CD4-positive, alpha-beta T cell treated with Interleukin-17A for 4 hours (primary cell): Measurements from ENCODE around the gene PDXP.
A peak's percentile ranks its signal among the peaks of the same experiment; 100 is the strongest.

ENCODE experiments used
- DNase-seq: peaks from one replicate; pipeline ENCODE4 v3.0.0-alpha.2; 2020; ENCODE audit warnings: mixed read lengths

The PDXP gene

GRCh38 chr22:37629928-37630327, 28.6 kb upstream of the PDXP start:
- no peak for DNase-seq

DNA sequence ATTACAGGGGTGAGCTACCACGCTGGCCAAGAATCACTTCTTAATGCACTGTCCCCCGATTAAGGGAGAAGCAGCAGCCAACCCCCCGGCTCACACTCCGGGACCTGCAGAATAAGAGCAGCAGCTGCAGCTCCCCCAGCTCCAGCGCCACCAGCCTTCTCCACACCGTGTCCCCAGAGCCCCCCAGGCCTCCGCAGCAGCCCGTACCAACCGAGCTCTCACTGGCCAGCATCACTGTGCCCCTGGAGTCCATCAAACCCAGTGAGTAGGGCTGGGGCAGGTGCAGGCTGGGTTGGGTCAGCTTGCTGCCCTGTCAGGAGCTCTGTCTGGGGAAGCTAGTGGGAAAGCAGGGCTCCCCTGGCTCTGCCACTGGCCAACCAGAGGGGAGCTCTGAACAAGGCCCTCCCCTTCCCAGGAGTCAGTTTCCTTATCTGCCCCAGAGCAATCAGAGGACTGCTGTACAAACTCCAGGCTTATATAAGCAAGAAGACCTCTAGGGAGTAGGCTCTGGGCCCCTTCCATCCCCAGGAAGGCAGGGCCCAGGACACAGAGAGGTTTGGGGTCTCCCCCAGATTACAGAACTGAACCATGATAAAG, 27.6 kb upstream of the PDXP start:
- no peak for DNase-seq

- no peak for DNase-seq
Measured at GRCh38 chr22:37631448-37632173, 26.9 kb upstream of the PDXP start.

DNA sequence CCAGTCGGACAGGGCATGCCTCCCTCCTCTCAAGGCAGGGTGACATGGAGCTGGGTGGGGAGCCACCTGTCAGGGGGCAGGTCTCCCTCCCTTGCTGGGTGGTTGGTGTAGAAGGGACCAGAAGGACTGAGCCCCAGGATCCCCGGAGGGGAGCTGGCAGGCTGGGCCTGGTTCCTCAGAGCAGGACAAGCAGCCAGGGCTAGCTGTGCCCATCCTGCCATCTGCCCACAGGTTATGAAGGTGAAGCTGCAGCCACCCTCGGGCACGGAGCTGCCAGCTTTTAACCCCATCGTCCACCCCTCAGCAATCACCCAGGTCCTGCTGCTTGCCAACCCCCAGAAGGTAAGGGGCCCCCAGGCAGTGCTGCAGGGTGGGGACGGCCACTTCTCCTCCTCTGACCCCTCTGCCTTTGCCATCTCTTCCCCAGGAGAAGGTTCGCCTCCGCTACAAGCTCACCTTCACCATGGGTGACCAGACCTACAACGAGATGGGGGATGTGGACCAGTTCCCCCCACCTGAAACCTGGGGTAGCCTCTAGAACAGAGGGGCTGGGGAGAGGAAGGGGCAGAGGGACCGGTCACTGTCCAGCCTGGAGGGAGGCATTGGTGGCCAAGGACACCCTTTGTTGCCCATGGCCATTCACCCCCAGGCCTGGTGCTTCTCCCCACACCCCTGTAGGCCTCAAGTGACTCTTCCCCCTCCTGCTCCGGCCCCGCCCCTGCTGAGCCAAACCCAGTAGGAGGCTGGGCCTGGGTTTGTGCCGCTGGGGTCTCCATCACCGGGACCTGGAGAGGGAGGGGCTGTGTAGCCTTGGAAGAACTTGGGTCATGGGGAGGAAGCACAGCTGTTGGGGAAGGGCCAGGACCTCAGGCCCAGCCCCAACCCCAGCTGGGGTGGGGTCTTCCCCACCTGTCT, 26.1 kb upstream of the PDXP start:
- no peak for DNase-seq

GRCh38 chr22:37633089-37633624, 25.4 kb upstream of the PDXP start:
- peak; percentile 28 for DNase-seq

DNA sequence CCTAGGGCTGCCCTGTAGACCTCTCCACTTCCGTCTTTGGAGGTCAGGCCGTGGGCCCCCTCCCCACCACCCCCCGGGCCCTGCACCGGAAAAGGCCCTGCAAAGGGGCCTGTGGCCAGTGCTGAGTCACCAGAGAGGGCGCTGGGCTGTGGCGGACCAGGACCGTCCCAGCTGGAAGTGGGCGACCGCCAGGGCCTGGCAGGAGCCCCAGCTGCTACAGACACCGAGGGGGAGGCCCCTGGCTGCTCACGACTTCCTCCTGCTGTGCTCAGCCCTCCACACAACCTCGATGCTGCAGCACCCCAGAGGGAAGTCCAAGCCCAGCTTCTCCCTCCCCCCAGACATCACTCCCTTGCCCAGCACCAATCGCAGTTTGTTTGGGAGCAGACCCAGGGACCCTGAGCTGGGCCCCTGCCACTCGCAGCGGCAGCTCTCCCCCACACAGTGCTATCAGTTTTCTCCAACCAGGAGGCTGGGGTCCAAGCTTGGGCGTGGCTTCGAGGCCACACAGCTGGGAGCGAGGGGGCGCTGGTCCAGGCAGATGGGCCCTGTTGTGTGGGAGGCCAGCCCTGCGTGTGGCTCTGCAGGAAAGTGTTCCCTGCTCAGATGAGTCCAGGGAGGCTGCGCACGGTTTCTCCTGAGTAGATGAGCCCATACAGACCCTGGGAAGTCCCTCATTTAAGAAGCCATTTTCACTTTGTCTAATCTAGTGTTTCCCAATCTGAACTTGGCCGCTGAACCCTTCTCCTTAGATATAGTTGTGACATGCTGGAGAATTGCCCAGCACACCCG, 24.7 kb upstream of the PDXP start:
- DNase-seq: peak; percentile 71

GRCh38 chr22:37634417-37634924, 24.1 kb upstream of the PDXP start:
- DNase-seq: peak; percentile 42

- DNase-seq: no peak
Measured at GRCh38 chr22:37635157-37635556, 23.4 kb upstream of the PDXP start.

GRCh38 chr22:37636186-37636948, 22.2 kb upstream of the PDXP start:
- peak; percentile 43 for DNase-seq

DNA sequence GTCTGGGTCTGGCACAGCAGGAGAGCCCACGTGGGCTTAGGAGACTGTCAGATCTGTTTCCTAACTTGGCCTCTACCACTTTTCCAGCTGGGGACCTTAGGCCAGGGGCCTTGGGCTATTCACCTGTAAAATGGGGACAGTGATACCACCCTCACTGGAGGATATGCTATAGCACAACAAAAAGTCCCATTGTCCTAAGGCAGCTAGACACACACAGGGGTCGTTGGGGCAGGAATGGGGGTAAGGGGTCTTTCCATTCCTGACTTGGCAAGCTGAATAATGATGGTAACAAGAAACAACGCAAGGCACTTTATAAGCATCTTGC, 21.6 kb upstream of the PDXP start:
- DNase-seq: no peak

- DNase-seq: peak; percentile 57
Measured at GRCh38 chr22:37638391-37639069, 20.0 kb upstream of the PDXP start.

DNA sequence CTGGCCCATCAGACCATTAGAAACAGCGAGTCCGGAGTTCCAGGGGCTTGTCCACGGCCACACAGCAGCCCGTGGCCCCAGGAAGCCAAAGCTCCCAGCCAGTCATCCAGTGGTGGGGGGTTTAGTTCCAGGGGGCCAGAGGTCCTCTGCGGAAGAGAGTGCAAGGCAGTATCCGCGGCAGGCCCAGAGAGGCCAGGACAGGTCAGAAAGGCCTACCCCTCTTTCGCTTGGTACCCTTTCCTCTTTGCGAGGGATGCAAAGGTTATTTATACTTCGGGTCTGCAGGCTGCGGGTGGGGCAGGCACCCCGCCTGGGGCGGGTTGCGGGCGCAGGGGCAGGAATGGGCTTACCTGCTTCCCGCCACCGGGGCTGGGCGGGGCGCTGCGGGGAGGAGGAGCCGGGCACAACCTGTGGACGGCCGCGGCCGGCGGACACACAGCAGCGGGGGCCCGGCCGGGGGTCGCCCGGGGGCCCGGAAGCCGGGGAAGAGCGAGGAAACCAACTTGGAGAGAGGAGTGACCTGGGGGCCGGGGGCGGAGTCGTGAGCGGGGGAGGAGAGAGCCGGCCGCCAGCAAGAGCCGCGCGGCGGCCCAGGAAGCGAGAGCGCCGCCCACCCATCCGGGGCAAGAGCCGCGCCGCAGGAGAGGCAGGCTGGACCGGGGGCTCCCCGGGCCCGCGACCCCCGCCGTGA, 19.3 kb upstream of the PDXP start, which contains the start of gene SH3BP1:
TSS of gene SH3BP1 (plus strand) at position 600 of the 691 bp plus-strand sequence. CDS start 119 bp downstream, outside the sequence.
- DNase-seq: peak; percentile 71

GRCh38 chr22:37639771-37640590, 18.5 kb upstream of the PDXP start:
- DNase-seq: peak; percentile 47

- DNase-seq: peak; percentile 72
Measured at GRCh38 chr22:37640591-37641560, 17.6 kb upstream of the PDXP start.

- no peak for DNase-seq
Measured at GRCh38 chr22:37641561-37641949, 17.0 kb upstream of the PDXP start.

GRCh38 chr22:37643225-37643847, 15.2 kb upstream of the PDXP start:
- peak; percentile 93 for DNase-seq

- DNase-seq: no peak
Measured at GRCh38 chr22:37647317-37647716, 11.2 kb upstream of the PDXP start.

DNA sequence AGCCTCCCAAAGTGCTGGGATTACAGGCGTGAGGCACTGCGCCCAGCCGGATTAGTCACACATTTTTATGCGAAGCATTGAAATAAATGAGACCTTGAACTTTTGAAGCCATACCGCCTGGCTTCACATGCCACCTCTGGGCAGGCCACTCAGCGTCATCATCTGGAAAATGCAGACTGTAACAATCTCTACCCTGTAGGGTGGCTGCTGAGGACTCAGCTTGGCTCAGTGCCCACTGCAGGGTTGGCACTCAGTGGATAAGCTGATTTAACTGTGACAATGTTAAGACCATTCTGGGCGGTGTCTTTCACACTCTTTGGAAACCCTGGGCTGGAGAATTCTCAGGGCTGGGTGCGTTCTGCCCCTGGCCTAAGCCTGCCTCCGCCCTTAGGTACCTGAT, 10.6 kb upstream of the PDXP start:
- DNase-seq: no peak
